Hepatic stellate cell (primary cell): ENCODE data around the gene CALY.

Experiments used
- DNase-seq: peaks from one replicate; pipeline ENCODE4 v3.0.0; 2011; ENCODE audit warnings: low spot score

CALY gene

GRCh38 chr10:133350950-133351329, 14.2 kb upstream of the CALY start:
- peak; percentile 35 for DNase-seq

GRCh38 chr10:133350283-133350949, 13.7 kb upstream of the CALY start:
- DNase-seq: no peak

- no peak for DNase-seq
Measured at GRCh38 chr10:133349577-133350011, 12.9 kb upstream of the CALY start.

GRCh38 chr10:133349160-133349568, 12.5 kb upstream of the CALY start:
- DNase-seq: no peak

GRCh38 chr10:133347710-133348517, 11.2 kb upstream of the CALY start:
- DNase-seq: no peak

GRCh38 chr10:133346413-133346812, 9.7 kb upstream of the CALY start:
- DNase-seq: no peak

- DNase-seq: no peak
Measured at GRCh38 chr10:133344236-133344635, 7.5 kb upstream of the CALY start.

GRCh38 chr10:133343558-133343957, 6.9 kb upstream of the CALY start:
- no peak for DNase-seq

- no peak for DNase-seq
Measured at GRCh38 chr10:133342942-133343341, 6.2 kb upstream of the CALY start.

- DNase-seq: no peak
Measured at GRCh38 chr10:133341983-133342382, 5.3 kb upstream of the CALY start.

GRCh38 chr10:133339708-133340380, 3.1 kb upstream of the CALY start:
- DNase-seq: no peak

GRCh38 chr10:133338080-133339071, 1.7 kb upstream of the CALY start:
- no peak for DNase-seq

- no peak for DNase-seq
Measured at GRCh38 chr10:133337370-133337725, 652 bp upstream of the CALY start.

GRCh38 chr10:133336118-133336576, 549 bp downstream of the CALY start:
- DNase-seq: no peak

- DNase-seq: peak; percentile 83
Measured at GRCh38 chr10:133335246-133336117, 1.2 kb downstream of the CALY start.

- peak; percentile 59 for DNase-seq
Measured at GRCh38 chr10:133334503-133335245, 2.0 kb downstream of the CALY start.

- no peak for DNase-seq
Measured at GRCh38 chr10:133332936-133333699, 3.6 kb downstream of the CALY start.

GRCh38 chr10:133329491-133330202, 7.0 kb downstream of the CALY start:
- peak; percentile 92 for DNase-seq
